SK-N-MC (cell line): ENCODE data around the gene GSG1L.

ENCODE experiments used
- EZH2 ChIP-seq: fragments of 200-600 bp; sonication (generic); IDR thresholded peaks from one replicate; pipeline ENCODE4 v1.6.1; 2017; ENCODE audit warnings: antibody characterized with exemption
- FOXP2 ChIP-seq: optimal IDR thresholded peaks from 2 replicates; pipeline ENCODE3; 2011; ENCODE audit warnings: mild to moderate bottlenecking, moderate library complexity; ENCODE audit not compliant: insufficient read depth; ENCODE audit errors: extremely low read length, control extremely low read depth
- POLR2AphosphoS5 ChIP-seq: IDR thresholded peaks from 2 replicates; pipeline ENCODE4 v1.6.1; 2012; ENCODE audit warnings: mild to moderate bottlenecking, low read depth, low read length, borderline replicate concordance

DNA sequence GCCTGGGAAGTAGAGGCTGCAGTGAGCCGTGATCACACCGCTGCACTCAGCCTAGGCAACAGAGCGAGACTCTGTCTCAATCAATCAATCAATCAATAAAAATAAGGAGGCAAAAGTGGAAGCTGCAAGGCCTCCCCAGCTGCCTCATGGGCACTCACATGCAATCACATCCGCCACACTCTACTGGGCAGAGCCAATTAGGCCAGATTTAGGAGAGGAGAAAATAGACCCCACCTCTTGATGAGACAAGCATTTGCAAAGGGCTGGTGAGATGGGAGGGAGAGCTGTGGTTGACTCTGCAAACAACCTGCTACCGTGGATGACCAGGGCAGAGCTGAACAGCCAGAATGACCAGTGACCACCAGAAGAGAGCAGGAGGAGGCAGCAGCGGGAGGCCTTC is 14.7 kb upstream of the GSG1L start:
- no peak for TF ChIP-seq POLR2AphosphoS5
- no peak for TF ChIP-seq EZH2
- TF ChIP-seq FOXP2: no peak
